Psoas muscle (tissue), 8 donors: ENCODE results near the gene ACAA1. TPM values are rescaled to one million over a fixed set of nuclear protein-coding genes. Genes with fewer than 3 reads are reported as not detected.

Source experiments
- ATAC-seq, 4 donors: fragments of 200-7000 bp; cut with Tn5 transposase; one replicate each; pipeline ENCODE4 v1.9.1; 2020; ENCODE audit warnings: moderate library complexity in 3 of 4, mild to moderate bottlenecking in 2 of 4
- DNase-seq, 2 donors: peaks; one replicate each; pipeline ENCODE4 v3.0.0-alpha.2; 2020
- H3K27ac ChIP-seq: fragments of 200-600 bp; one replicate; pipeline ENCODE4 v1.8.0; 2022
- H3K27me3 ChIP-seq, 3 donors: fragments of 200-600 bp in 1 of 3; one replicate each; pipeline versions ENCODE4 v1.6.1 to v1.8.0; 2013 to 2022; ENCODE audit warnings: low read length in 2 of 3, mild to moderate bottlenecking in 2 of 3, moderate library complexity in 1 of 3; ENCODE audit not compliant: insufficient read depth in 3 of 3
- H3K36me3 ChIP-seq, 2 donors: fragments of 200-600 bp in 1 of 2; one replicate each; pipeline versions ENCODE4 v1.6.1 to v1.8.0; 2013 to 2022; ENCODE audit warnings: low read depth in 1 of 2, mild to moderate bottlenecking in 1 of 2, moderate library complexity in 1 of 2; ENCODE audit not compliant: insufficient read depth in 1 of 2
- H3K4me1 ChIP-seq: fragments of 200-600 bp; one replicate; pipeline ENCODE4 v1.8.0; 2022
- H3K4me3 ChIP-seq: fragments of 200-600 bp; one replicate; pipeline ENCODE4 v1.8.0; 2022; ENCODE audit warnings: mild to moderate bottlenecking
- H3K9me3 ChIP-seq: fragments of 200-600 bp; one replicate; pipeline ENCODE4 v1.8.0; 2022
- CTCF ChIP-seq: fragments of 200-600 bp; IDR thresholded peaks from one replicate; pipeline ENCODE4 v1.8.0; 2022; ENCODE audit warnings: antibody characterized with exemption
- WGBS, 3 donors: extraction: QIAGEN DNeasy Blood & Tissue Kit; methylation state at CpG; one replicate each; pipeline versions ENCODE4 v1.1.6 to v1.1.7; 2013; 5-methylcytosine and 5-hydroxymethylcytosine counted together
- intact Hi-C, 2 donors: fragments of 100-400 bp; cut with DNase I; formaldehyde crosslinking; loops; one replicate each; pipeline versions ENCODE4 v1.11.0 to v1.14.2; 2022
- polyA plus RNA-seq, 3 donors: library from polyadenylated mRNA; stranded (reverse); fragments of 200-250 nt; gene quantifications; one replicate each; pipeline ENCODE4 v1.2.3, GENCODE V29; 2013
- total RNA-seq, 4 donors: library from RNA; stranded (reverse); fragmentation: NEBNext Ultra II Directional in 2 of 4; extraction: Animal tissue kit (Norgen Biotek cat#: 25700) in 2 of 4; gene quantifications; one replicate each; pipeline versions ENCODE4 v1.2.1 to v1.2.4, GENCODE V29; 2021 to 2023
- donor health status: healthy with polysubstance abuse.
- donor health status: DM: no; HTN: no; CAD: no; lungs with moderate emphysema.
- donor health status: Bipolar disorder and iron deficiency.
- donor health status: healthy.
- donor health status: DM: yes; HTN: yes; CAD: no.
- donor health status: DM: no; HTN: no; CAD: no.
- donor health status: DM: no; HTN: no; CAD: no.
- donor health status: DM: yes; HTN: yes; CAD: no.

Gene ACAA1
- total and polyA plus RNA-seq, 7 donors = 23.6 to 52.2 (median 34.9) TPM

- TF ChIP-seq CTCF = no peak
- 65 to 77% (median 73%) methylated on average over 1 of the region's 1 CpG for WGBS, 3 donors
- no peaks in the 10 kb centered on the region for H3K36me3 ChIP-seq
- peaks cover 0 to 2% (median 0%) of the 10 kb centered on the region in 3 donors for H3K27me3 ChIP-seq
- DNase-seq = no peak
- no peaks in the 10 kb centered on the region for H3K4me1 ChIP-seq
- no peak overlapping the region for H3K27ac ChIP-seq
- intact Hi-C loops = no loop called here
- H3K4me3 ChIP-seq = no peak overlapping the region
- no peak for ATAC-seq
- H3K9me3 ChIP-seq = peaks cover 3% of the 10 kb centered on the region
Measured at GRCh38 chr3:38102444-38102814, 34.5 kb downstream of the ACAA1 start.

- Histone ChIP-seq H3K4me1 (no peaks in the 10 kb centered on the region), H3K36me3 (no peaks in the 10 kb centered on the region), H3K9me3 (peaks cover 3% of the 10 kb centered on the region), H3K27ac (no peak overlapping the region), H3K27me3 (peaks cover 0 to 2% (median 0%) of the 10 kb centered on the region in 3 donors), H3K4me3 (no peak overlapping the region)
- no peak for ATAC-seq
- WGBS, 3 donors = 86 to 91% (median 88%) methylated on average over 6 of the region's 6 CpGs
- no peak for DNase-seq
- intact Hi-C loops = no loop called here
- TF ChIP-seq CTCF = no peak
Measured at GRCh38 chr3:38101811-38102443, 35.0 kb downstream of the ACAA1 start.

GRCh38 chr3:38100498-38100897 is 36.4 kb downstream of the ACAA1 start:
- Histone ChIP-seq H3K36me3 (no peaks in the 10 kb centered on the region), H3K27me3 (peaks cover 0 to 2% (median 0%) of the 10 kb centered on the region in 3 donors), H3K27ac (no peak overlapping the region), H3K4me1 (no peaks in the 10 kb centered on the region), H3K9me3 (peaks cover 3% of the 10 kb centered on the region), H3K4me3 (no peak overlapping the region)
- intact Hi-C loops = no loop called here
- no peak for DNase-seq
- no peak for ATAC-seq
- TF ChIP-seq CTCF = no peak
- WGBS, 3 donors = 81 to 86% (median 84%) methylated on average over 3 of the region's 3 CpGs

- ATAC-seq (no peak), DNase-seq (no peak)
- Histone ChIP-seq H3K4me1 (no peaks in the 10 kb centered on the region), H3K27ac (no peak overlapping the region), H3K9me3 (peaks cover 2% of the 10 kb centered on the region), H3K4me3 (no peak overlapping the region), H3K27me3 (peaks cover 0 to 2% (median 0%) of the 10 kb centered on the region in 3 donors), H3K36me3 (no peaks in the 10 kb centered on the region)
- intact Hi-C loops = no loop called here
- TF ChIP-seq CTCF = no peak
- 17 to 36% (median 25%) methylated on average over 4 to 5 of the region's 5 CpGs for WGBS, 3 donors
Measured at GRCh38 chr3:38099518-38099917, 37.4 kb downstream of the ACAA1 start.

- H3K4me3 ChIP-seq = no peak overlapping the region
- WGBS, 3 donors = 87 to 96% (median 92%) methylated on average over 9 of the region's 9 CpGs
- no peaks in the 10 kb centered on the region for H3K36me3 ChIP-seq
- ATAC-seq (no peak), DNase-seq (no peak)
- no peak overlapping the region for H3K27ac ChIP-seq
- TF ChIP-seq CTCF = no peak
- H3K4me1 ChIP-seq = no peaks in the 10 kb centered on the region
- intact Hi-C loops = no loop called here
- peaks cover 0 to 2% (median 0%) of the 10 kb centered on the region in 3 donors for H3K27me3 ChIP-seq
- no peaks in the 10 kb centered on the region for H3K9me3 ChIP-seq
Measured at GRCh38 chr3:38098376-38098723, 38.6 kb downstream of the ACAA1 start.
